Cardiac muscle cell (in vitro differentiated cells and primary cell): ENCODE results near the gene NADK2. TPM values are rescaled to one million over a fixed set of nuclear protein-coding genes. Genes with fewer than 3 reads are reported as not detected.
A peak's percentile ranks its signal among the peaks of the same experiment; 100 is the strongest.

Experiments
- DNase-seq, 2 donors: peaks; one replicate each; pipeline versions ENCODE4 v3.0.0 to v3.0.0-alpha.2; 2010 to 2017; ENCODE audit warnings: low read depth in 1 of 2, low spot score in 1 of 2
- H3K27ac ChIP-seq: fragments of 200-600 bp; sonication (generic); 2 replicates; pipeline ENCODE4 v1.5.1; 2016
- H3K27me3 ChIP-seq: fragments of 200-600 bp; sonication (generic); 2 replicates; pipeline ENCODE4 v1.6.0; 2016; ENCODE audit warnings: control low read depth
- H3K36me3 ChIP-seq: fragments of 200-600 bp; sonication (generic); 2 replicates; pipeline ENCODE4 v1.5.1; 2016; ENCODE audit warnings: control low read depth
- H3K4me1 ChIP-seq: fragments of 200-600 bp; sonication (generic); 2 replicates; pipeline ENCODE4 v1.8.1; 2017; ENCODE audit warnings: low read depth, mild to moderate bottlenecking, mixed run types
- H3K4me3 ChIP-seq: fragments of 200-600 bp; sonication (generic); 2 replicates; pipeline ENCODE4 v1.5.1; 2016; ENCODE audit warnings: mild to moderate bottlenecking
- H3K9me3 ChIP-seq: fragments of 200-600 bp; sonication (generic); 2 replicates; pipeline ENCODE4 v1.5.1; 2017; ENCODE audit warnings: low read depth, mild to moderate bottlenecking, control low read depth
- CTCF ChIP-seq: IDR thresholded peaks from 2 replicates; pipeline ENCODE4 v1.5.1; 2012; ENCODE audit warnings: low read depth, mild to moderate bottlenecking, low read length
- polyA plus RNA-seq: library from polyadenylated mRNA; unstranded; fragments of >200 nt; fragmentation: Nextera tagmentation; extraction: Ambion mirVana; gene quantifications from 2 replicates; pipeline ENCODE4 v1.2.1, GENCODE V29; 2016
- total RNA-seq: library from RNA; depleted of rRNA; stranded (reverse); fragments of >200 nt; gene quantifications from 2 replicates; pipeline ENCODE4 v1.2.3, GENCODE V29; 2016

NADK2 gene
- total and polyA plus RNA-seq, 2 experiments from 2014 or later, result 37.8 to 41.3 TPM

- Histone ChIP-seq H3K36me3 (peaks cover 53% of the 10 kb centered on the region), H3K27ac (no peak overlapping the region)
- no peak for DNase-seq
These were observed 61.0 kb downstream of the NADK2 start for GRCh38 chr5:36180556-36181350.

DNA sequence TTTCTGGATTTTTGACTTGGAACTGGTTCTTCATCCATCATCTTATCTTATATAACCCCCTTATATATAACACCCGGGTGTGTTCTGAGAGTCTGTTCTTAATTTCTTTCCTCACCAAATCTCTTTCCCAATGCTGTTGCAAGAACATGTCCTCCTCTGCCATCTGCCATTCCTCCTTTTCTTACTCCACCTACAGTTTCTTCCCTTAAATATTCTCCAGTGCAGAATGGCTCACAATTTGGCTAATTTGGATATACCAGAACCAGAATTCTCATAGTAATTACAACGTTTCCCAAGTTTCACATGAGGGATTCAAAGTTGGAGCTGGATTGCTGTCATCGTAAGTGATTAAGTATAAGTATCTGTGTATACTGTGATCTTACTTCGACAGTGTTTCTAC, 61.8 kb downstream of the NADK2 start:
- H3K36me3 ChIP-seq, result peaks cover 60% of the 10 kb centered on the region
- DNase-seq, result no peak
- H3K27ac ChIP-seq, result no peak overlapping the region
- no peaks in the 10 kb centered on the region for H3K9me3 ChIP-seq
- no peaks in the 10 kb centered on the region for H3K4me1 ChIP-seq
- H3K4me3 ChIP-seq, result no peak overlapping the region
- no peak for TF ChIP-seq CTCF
- H3K27me3 ChIP-seq, result no peaks in the 10 kb centered on the region

More at GRCh38 chr5:36180556-36181350, 61.0 kb downstream of the NADK2 start:
- no peak overlapping the region for H3K4me3 ChIP-seq
- H3K4me1 ChIP-seq, result no peaks in the 10 kb centered on the region
- TF ChIP-seq CTCF, result no peak
- H3K9me3 ChIP-seq, result no peaks in the 10 kb centered on the region
- no peaks in the 10 kb centered on the region for H3K27me3 ChIP-seq

- Histone ChIP-seq H3K27me3 (no peaks in the 10 kb centered on the region), H3K27ac (no peak overlapping the region), H3K36me3 (peaks cover 62% of the 10 kb centered on the region), H3K4me3 (no peak overlapping the region), H3K4me1 (no peaks in the 10 kb centered on the region), H3K9me3 (no peaks in the 10 kb centered on the region)
- no peak for DNase-seq
- no peak for TF ChIP-seq CTCF
These were observed 63.2 kb downstream of the NADK2 start for GRCh38 chr5:36178524-36178890.

GRCh38 chr5:36177715-36178523, 63.8 kb downstream of the NADK2 start:
- Histone ChIP-seq H3K27ac (no peak overlapping the region), H3K4me1 (no peaks in the 10 kb centered on the region), H3K36me3 (peaks cover 66% of the 10 kb centered on the region), H3K9me3 (no peaks in the 10 kb centered on the region), H3K27me3 (no peaks in the 10 kb centered on the region), H3K4me3 (no peak overlapping the region)
- DNase-seq, result peak; percentile 52 to 72
- peak; percentile 53 for TF ChIP-seq CTCF

GRCh38 chr5:36177154-36177553, 64.6 kb downstream of the NADK2 start:
- DNase-seq, result no peak
- Histone ChIP-seq H3K27ac (no peak overlapping the region), H3K27me3 (no peaks in the 10 kb centered on the region), H3K9me3 (no peaks in the 10 kb centered on the region), H3K4me1 (no peaks in the 10 kb centered on the region), H3K36me3 (peaks cover 66% of the 10 kb centered on the region), H3K4me3 (no peak overlapping the region)
- no peak for TF ChIP-seq CTCF
